HepG2 (cell line): Measurements from ENCODE around the gene ABCG4. TPM values are rescaled to one million over a fixed set of nuclear protein-coding genes. Genes with fewer than 3 reads are reported as not detected.
A peak's percentile ranks its signal among the peaks of the same experiment; 100 is the strongest.

Experiments
- AGO1 ChIP-seq: fragments of 200-400 bp; formaldehyde crosslinking; IDR thresholded peaks from 2 replicates; pipeline ENCODE4 v1.6.1; 2017; ENCODE audit warnings: mild to moderate bottlenecking, low read depth, low read length, moderate library complexity; ENCODE audit not compliant: poor library complexity, severe bottlenecking
- BCL6 ChIP-seq: IDR thresholded peaks from 2 replicates; pipeline ENCODE4 v1.6.1; 2016; ENCODE audit warnings: missing genetic modification reagents, missing compliant biosample characterization
- CCDC6 ChIP-seq: sonication (generic); formaldehyde crosslinking; IDR thresholded peaks from 2 replicates; pipeline ENCODE4 v1.8.1; 2022; ENCODE audit warnings: mild to moderate bottlenecking, missing genetic modification reagents, moderate library complexity
- CHD4 ChIP-seq: fragments of 200-600 bp; sonication (generic); IDR thresholded peaks from 2 replicates; pipeline ENCODE4 v1.7.0; 2017; ENCODE audit warnings: mild to moderate bottlenecking, low read length, borderline replicate concordance
- FOXA1 ChIP-seq, 2 experiments: fragments of 450-650 bp in 1 of 2; sonication (generic) in 1 of 2; formaldehyde crosslinking in 1 of 2; IDR thresholded peaks; 2 replicates each; pipeline versions ENCODE4 v1.4.0 to v1.6.1; 2016 to 2020; ENCODE audit warnings: missing genetic modification reagents in 1 of 2
- GFI1 ChIP-seq: sonication (generic); formaldehyde crosslinking; IDR thresholded peaks from 2 replicates; pipeline ENCODE4 v1.5.0; 2020; ENCODE audit warnings: missing genetic modification reagents, mild to moderate bottlenecking, borderline replicate concordance
- HIVEP1 ChIP-seq: sonication (generic); formaldehyde crosslinking; IDR thresholded peaks from 2 replicates; pipeline ENCODE4 v1.4.0; 2020; ENCODE audit warnings: mild to moderate bottlenecking, missing genetic modification reagents
- KDM5A ChIP-seq: fragments of 200-600 bp; sonication (generic); IDR thresholded peaks from 2 replicates; pipeline ENCODE4 v1.7.0; 2018; ENCODE audit warnings: antibody characterized with exemption, mild to moderate bottlenecking, low read length, borderline replicate concordance
- PITX1 ChIP-seq: sonication (generic); formaldehyde crosslinking; IDR thresholded peaks from 2 replicates; pipeline ENCODE4 v1.5.1; 2020; ENCODE audit warnings: mild to moderate bottlenecking, missing genetic modification reagents
- PRDM15 ChIP-seq: sonication (generic); formaldehyde crosslinking; IDR thresholded peaks from 2 replicates; pipeline ENCODE4 v1.4.0; 2020; ENCODE audit warnings: missing genetic modification reagents
- RFXAP ChIP-seq: sonication (generic); formaldehyde crosslinking; IDR thresholded peaks from 2 replicates; pipeline ENCODE4 v1.4.0; 2020; ENCODE audit warnings: missing genetic modification reagents, borderline replicate concordance
- SETDB1 ChIP-seq: sonication (generic); formaldehyde crosslinking; IDR thresholded peaks from 2 replicates; pipeline ENCODE4 v1.5.1; 2020; ENCODE audit warnings: missing genetic modification reagents, mild to moderate bottlenecking, borderline replicate concordance
- SIN3A ChIP-seq: IDR thresholded peaks from 2 replicates; pipeline ENCODE4 v1.6.1; 2011; ENCODE audit warnings: low read depth, mild to moderate bottlenecking, control low read depth, low read length, borderline replicate concordance
- ZBTB3 ChIP-seq: sonication (generic); formaldehyde crosslinking; IDR thresholded peaks from 2 replicates; pipeline ENCODE4 v1.4.0; 2020; ENCODE audit warnings: low read depth, mild to moderate bottlenecking, moderate library complexity, missing genetic modification reagents, borderline replicate concordance
- ZKSCAN5 ChIP-seq: sonication (generic); formaldehyde crosslinking; IDR thresholded peaks from 2 replicates; pipeline ENCODE4 v1.5.1; 2020; ENCODE audit warnings: mild to moderate bottlenecking, missing genetic modification reagents
- ZNF235 ChIP-seq: sonication (generic); formaldehyde crosslinking; IDR thresholded peaks from 2 replicates; pipeline ENCODE4 v1.8.1; 2023; ENCODE audit warnings: mild to moderate bottlenecking, missing genetic modification reagents, borderline replicate concordance
- ZNF33A ChIP-seq: sonication (generic); formaldehyde crosslinking; IDR thresholded peaks from 2 replicates; pipeline ENCODE4 v1.5.1; 2020; ENCODE audit warnings: missing genetic modification reagents, mild to moderate bottlenecking, moderate library complexity, borderline replicate concordance
- ZNF552 ChIP-seq: sonication (generic); formaldehyde crosslinking; IDR thresholded peaks from 2 replicates; pipeline ENCODE4 v1.9.0; 2022; ENCODE audit warnings: missing genetic modification reagents, mild to moderate bottlenecking, borderline replicate concordance
- ZNF563 ChIP-seq: sonication (generic); formaldehyde crosslinking; IDR thresholded peaks from 2 replicates; pipeline ENCODE4 v1.8.0; 2022; ENCODE audit warnings: mild to moderate bottlenecking, moderate library complexity, missing genetic modification reagents
- ZNF709 ChIP-seq: sonication (generic); formaldehyde crosslinking; IDR thresholded peaks from 2 replicates; pipeline ENCODE4 v1.5.0; 2020; ENCODE audit warnings: mild to moderate bottlenecking, missing genetic modification reagents
- polyA plus RNA-seq, 8 experiments: library from polyadenylated mRNA; depleted of rRNA in 3 of 8; stranded (reverse) in 7 of 8; unstranded in 1 of 8; fragments of >200 nt; fragmentation: Illumina TruSeq in 4 of 8; extraction: Trizol in 4 of 8; gene quantifications; 2 replicates each; pipeline versions ENCODE4 v1.2.1 to v1.2.3, GENCODE V29; 2011 to 2016; ENCODE audit warnings: low read depth in 4 of 8, missing spikeins in 1 of 8, mixed read lengths in 1 of 8; ENCODE audit not compliant: insufficient read depth in 1 of 8
- total RNA-seq, 5 experiments: library from RNA; depleted of rRNA; stranded (reverse); fragments of >200 nt; fragmentation: Illumina TruSeq; extraction: Trizol; gene quantifications; 2 replicates each; pipeline ENCODE4 v1.2.3, GENCODE V29; 2016; ENCODE audit warnings: low read depth in 1 of 5
- TF ChIP-seq, protein P1 (sequence below): sonication (generic); formaldehyde crosslinking; IDR thresholded peaks from 2 replicates; pipeline ENCODE4 v1.4.0; 2020; ENCODE audit warnings: mild to moderate bottlenecking, missing genetic modification reagents

Gene ABCG4
- total and polyA plus RNA-seq, 2 of the 13 experiments (the other 11 are each of a cell fraction or from before 2014, with no cell fraction given), result not detected

GRCh38 chr11:119100994-119101758 lies 47.7 kb upstream of the ABCG4 start (continued):
- TF ChIP-seq ZNF33A (no peak), ZNF552 (CRISPR knock-in tag) (0 out of 2 replicates have a peak, but pooled peaks have one; percentile 40), CCDC6 (CRISPR knock-in tag) (no peak), ZNF563 (CRISPR knock-in tag) (no peak), ZBTB3 (no peak), SIN3A (no peak), ZNF709 (no peak), AGO1 (peak; percentile 63), HIVEP1 (CRISPR knock-in tag) (no peak), KDM5A (no peak), ZKSCAN5 (no peak), PITX1 (CRISPR knock-in tag) (no peak), CHD4 (no peak), FOXA1 (IDR thresholded peaks at IDR 0.05) (no peak), FOXA1 (CRISPR knock-in tag; IDR thresholded peaks at IDR 0.05) (no peak), ZNF235 (no peak), RFXAP (no peak), SETDB1 (CRISPR knock-in tag) (0 out of 2 replicates have a peak, but pooled peaks have one; percentile 28), GFI1 (no peak), PRDM15 (no peak), BCL6 (CRISPR knock-in tag) (no peak)
- TF ChIP-seq, protein P1, sequence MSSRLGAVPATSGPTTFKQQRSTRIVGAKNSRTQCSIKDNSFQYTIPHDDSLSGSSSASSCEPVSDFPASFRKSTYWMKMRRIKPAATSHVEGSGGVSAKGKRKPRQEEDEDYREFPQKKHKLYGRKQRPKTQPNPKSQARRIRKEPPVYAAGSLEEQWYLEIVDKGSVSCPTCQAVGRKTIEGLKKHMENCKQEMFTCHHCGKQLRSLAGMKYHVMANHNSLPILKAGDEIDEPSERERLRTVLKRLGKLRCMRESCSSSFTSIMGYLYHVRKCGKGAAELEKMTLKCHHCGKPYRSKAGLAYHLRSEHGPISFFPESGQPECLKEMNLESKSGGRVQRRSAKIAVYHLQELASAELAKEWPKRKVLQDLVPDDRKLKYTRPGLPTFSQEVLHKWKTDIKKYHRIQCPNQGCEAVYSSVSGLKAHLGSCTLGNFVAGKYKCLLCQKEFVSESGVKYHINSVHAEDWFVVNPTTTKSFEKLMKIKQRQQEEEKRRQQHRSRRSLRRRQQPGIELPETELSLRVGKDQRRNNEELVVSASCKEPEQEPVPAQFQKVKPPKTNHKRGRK (CRISPR knock-in tag), result no peak
